Measurements from ENCODE around the gene EXOC3L1.
A peak's percentile ranks its signal among the peaks of the same experiment; 100 is the strongest.

The EXOC3L1 gene

DNA sequence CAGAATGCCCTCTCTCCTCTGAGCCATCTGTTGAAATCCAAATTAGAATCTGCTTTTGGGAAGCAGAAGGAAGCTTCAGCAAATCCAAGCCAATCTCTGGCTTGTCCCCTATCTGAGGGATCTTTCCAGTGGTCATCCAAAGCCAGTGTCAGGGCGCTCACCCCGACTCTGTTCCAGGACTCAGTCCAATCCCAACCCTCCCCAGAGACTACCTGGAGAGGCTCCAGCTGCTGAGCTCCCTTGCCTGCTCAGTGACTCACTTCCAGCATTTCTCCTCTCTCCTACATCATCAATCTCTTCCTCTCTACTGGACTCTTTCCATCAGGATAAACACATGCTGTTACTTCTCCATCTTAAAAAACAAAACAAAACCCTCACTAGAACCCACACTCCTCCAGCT lies 8.6 kb downstream of the EXOC3L1 start:
- DNase-seq = no peak

DNA sequence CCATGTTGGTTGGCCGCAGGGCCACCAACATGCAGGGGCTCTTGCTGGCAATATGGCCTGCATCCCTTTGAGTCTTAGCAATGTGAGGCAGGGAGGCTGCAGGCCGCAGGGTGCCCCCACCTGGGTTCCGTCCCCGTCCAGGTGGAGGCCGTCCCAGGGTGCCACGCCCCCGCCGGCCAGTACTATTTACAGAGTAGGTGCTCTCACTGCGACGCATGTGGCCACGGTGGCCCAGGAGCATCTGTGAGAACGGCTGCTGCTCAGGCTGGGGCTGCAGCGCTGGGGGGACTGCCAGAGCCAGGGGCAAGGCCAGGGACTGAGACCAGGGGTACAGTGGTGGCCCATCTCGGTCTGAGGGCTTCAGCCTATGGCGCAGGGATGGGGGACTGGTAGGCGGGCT lies 9.8 kb downstream of the EXOC3L1 start:
- DNase-seq = no peak

DNA sequence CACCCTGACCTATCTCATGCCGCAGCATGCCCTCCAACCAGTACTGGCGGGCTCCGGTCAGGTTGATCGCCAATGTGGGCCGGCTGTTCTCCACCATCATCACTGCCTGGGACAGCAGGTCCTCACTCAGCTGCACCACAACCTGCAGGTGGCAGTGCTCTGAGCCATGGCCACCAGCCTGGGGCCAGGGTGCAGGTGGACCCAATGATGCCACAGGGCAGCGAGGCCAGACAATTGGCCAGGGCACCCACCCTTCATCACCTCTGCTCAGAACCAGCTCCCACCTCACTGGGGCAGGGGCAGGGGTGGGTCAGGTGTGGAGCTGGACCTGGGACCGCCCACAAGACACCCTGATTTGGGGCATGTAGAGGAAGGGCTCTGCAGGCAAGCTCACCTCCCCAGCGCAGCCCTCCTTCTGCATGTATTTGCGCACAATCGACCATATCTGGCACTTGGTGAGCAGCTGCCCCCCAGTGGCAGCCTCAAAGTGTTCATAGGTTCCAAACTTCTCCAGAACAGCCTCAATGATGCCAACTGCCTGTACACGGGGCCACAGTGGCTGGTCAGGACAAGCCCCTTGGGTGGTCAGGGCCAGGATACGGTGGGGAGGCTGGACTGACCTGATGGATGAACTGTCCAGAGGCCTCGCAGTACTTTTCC lies 10.4 kb downstream of the EXOC3L1 start:
- DNase-seq = no peak

DNA sequence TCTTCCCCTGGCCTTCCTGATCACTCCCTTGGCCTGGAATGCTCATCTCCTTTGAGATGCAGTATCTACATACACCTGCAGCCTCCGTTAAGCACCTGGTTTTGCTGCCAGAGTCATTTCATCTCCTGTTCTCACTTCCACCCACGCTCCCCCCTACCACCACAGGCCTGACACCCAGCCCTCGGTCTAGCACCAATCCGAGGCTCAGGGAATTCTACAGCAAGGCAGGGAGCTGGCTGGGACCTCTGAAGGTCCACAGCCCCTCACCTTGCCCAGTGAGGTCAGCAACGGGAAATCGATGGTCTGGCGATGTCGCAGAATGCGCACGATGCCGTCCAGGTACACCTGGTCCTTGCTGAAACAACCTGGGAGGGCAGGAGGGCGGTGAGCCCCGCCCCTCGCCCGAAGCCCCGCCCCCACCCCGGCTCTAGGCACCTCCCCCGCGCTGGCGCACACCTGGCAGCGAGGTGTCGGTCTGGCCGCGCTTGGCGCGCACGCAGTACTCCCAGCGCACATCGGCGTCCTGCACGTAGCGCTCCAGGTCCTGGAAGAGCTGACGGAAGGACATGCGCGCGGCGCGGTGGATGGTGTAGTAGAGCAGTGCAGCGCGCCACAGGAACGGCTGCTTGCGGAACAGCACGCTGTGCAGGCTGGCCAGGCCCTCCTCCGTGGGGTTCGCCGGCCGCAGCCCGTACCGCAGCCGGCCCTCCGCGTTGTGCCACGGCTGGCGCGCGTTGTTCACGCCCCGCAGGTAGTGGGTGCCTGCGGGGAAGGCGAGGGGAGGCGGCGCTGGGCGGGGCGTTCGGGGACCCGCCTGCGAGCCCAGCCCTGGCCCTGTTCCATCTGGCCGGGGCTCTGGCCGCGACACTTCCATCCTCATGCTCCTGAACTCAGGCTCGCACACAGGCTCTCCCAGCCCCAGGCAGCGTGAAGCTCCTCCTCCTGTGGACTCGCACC lies 11.9 kb downstream of the EXOC3L1 start:
- DNase-seq = no peak

DNA sequence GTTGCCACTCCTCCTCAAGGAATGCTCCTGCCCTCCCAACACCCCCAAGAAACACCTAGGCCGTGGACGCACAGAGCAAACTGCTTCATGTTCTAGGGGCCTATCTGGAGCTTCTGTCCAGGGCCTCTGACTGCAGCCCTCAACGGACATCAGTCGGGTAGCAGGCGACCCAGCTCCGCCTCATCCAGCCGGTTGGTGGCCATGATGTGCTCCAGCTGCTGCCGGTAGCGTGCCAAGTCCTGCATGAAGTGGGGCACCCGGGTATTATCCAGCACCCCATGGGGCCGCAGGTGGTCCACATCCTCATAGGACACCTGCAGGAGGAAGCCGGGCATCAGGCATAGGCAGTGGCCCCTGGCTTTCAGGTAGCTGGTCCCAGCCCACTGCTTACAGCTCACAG lies 13.3 kb downstream of the EXOC3L1 start:
- no peak for DNase-seq

DNA sequence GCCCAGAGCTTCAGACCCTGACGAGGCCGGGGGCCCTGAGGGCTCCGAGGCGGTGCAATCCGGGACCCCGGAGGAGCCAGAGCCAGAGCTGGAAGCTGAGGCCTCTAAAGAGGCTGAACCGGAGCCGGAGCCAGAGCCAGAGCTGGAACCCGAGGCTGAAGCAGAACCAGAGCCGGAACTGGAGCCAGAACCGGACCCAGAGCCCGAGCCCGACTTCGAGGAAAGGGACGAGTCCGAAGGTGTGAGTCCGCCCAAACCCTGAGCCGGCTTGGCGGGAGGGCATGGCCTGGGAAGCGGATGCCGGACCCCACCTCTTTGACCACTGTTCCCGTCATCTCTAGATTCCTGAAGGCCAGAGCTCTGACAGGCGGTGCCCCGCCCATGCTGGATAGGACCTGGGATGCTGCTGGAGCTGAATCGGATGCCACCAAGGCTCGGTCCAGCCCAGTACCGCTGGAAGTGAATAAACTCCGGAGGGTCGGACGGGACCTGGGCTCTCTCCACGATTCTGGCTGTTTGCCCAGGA lies 15.2 kb downstream of the EXOC3L1 start:
- no peak for DNase-seq

DNA sequence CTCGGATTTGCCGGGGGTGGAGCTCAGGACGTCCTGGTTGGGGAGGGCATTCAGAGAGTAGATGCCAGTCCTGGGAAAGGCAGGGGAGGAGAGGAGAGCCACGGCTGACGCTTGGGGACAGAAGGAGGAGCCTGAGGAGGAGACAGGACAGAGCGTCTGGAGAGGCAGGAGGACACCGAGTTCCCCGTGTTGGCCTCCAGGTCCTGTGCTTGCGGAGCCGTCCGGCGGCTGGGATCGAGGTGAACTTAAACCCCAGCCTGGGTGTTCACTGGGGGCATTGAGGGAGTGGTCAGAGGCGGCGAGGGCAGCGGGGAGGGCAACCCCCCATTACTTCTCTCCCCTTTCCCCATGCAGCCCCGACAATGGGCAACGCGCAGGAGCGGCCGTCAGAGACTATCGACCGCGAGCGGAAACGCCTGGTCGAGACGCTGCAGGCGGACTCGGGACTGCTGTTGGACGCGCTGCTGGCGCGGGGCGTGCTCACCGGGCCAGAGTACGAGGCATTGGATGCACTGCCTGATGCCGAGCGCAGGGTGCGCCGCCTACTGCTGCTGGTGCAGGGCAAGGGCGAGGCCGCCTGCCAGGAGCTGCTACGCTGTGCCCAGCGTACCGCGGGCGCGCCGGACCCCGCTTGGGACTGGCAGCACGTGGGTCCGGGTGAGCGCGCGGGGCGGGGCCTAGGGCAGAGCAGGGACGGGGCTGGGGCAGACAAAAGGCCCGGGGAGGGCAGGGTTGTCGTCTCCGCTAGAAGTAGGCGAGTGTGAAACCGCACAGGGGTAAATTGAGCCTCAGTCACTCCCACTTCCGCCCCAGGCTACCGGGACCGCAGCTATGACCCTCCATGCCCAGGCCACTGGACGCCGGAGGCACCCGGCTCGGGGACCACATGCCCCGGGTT lies 15.9 kb downstream of the EXOC3L1 start:
- peak; percentile 38 for DNase-seq

DNA sequence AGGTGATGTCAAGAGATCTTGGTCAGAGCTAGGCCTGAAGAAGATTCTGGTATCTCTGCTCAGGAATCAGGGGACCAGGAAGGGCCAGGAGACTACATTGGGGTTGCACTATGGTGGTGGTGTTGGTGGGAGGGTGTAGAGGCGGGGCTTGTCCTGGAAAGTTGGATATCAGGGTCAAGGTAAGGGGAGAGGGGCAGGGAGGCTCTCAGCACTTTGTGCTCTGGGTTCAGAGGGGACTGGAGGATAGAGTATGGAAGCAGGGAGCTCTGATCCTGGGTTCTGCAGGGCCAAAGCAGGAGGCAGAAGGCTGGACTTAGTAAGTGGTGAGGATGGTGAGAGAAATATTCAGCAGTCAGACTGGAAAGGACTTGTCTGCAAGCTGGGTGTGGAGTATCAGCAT lies 16.6 kb downstream of the EXOC3L1 start:
- no peak for DNase-seq

DNA sequence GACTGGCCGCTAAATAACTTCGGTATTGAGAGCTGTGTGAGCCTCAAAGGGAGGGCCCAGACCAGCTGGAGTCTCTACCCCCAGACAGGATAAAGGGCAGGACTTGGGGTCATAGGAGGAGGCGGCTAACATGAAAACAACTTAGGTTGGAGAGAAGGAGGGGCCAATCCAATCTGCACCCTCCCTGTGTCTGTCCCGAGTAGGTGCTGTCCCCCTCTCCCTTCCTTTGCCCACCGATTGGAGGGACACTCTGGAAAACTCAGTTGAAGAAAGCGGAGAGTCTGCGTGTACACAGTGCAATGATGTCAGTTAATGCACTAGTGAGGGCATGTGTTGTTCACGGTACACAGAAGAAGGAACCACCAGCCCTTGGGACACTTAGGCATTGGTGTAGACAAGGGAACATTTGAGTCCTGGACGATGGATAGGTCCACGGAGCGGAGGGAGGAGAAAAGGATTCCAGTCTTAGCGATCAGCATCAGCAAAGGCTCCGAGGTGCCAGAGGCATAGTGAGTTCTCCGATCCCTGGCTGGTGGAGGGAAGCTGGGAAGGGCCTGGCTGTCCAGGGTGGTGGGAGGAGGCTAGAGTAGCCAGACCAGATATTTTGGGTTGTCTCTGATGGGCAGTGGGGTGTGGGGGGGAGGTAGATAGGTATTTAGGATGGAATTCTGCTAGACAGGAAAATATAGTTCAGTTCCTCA lies 18.8 kb downstream of the EXOC3L1 start:
- DNase-seq = no peak

DNA sequence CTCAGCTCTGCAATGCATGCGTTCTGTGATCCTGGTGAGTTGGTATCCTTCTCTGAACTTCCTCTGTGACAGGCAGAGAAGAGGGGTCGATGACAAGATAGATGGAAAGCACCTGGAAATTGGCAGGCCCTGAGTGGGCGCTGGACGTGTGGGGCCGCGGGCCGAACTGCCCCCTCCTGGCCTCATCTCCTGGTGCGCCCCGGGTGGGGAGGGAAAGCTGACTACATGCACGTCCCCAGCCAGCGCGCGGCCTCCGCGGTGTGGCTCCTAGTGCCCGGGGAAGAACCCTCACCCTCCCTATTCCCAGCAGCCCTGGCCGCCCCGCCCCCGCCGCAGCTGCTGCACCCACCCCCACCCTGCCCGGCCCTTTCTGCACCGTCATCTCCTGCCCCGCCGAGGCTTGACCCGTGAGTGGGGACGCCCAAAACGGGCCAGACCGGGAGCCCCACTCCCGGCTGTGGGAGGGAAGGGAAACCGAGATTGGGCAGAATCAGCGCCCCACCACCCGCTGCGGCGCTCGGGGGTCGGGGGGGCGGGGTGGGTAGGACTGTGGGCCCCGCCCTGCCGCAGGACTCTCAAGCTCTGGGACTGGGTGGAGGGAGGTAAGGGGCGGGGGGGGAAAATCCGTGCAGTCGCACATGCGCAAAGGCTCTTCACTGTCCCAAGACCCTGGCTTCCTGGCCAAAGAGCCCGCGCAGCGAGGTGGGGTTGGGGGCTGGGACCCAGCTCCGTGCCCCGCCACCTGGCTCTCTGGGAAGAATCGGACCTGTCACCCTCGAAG lies 19.6 kb downstream of the EXOC3L1 start, which contains the start of gene NOL3:
Gene NOL3, plus strand, starts transcription at position 371 of the 781 bp plus-strand sequence.
- DNase-seq = no peak

DNA sequence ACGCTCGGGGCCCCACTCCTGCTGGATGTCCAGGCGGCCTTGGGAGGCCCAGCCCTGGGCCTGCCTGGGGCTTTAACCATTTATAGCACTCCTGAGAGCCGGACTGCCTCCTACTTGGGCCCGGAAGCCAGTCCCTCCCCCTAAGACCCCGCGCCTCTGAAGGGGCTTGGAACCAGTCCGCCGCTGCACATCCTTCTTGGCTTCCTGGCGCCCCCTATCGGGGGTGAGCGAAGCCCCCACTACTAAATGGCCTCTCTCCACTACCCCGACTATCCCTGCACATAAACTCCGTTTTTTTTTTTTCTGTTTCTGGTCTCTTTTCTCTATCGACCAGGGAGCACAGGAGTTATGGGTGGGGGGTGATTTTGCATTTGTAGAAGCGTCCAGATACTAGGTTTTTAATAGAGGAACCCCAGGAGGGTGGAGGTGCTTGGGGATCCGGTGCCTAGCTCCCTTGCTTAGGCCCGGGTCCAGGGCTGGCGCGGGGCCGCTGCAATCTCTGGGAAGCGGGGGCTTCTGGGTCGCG lies 20.2 kb downstream of the EXOC3L1 start:
- no peak for DNase-seq

DNA sequence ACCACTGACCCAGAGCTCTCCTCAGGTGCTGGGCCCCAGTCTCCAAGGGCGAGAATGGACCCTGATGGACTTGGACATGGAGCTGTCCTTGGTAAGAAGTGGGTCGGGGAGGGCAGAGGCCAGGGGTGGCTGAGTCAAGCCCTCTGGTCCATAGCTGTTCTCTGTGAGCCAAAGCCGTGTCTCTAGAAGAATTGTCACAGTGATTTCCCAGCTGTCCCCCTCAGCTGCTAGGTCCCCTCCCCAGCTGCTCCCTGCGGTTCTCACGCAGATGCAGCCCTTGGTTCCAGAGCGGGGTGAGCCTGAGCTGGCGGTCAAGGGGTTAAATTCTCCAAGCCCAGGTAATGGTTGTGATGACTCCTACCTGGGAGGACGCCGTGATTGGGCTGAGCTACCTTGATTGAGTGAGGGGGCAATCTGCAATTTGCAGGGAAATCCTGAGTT lies 20.9 kb downstream of the EXOC3L1 start:
- DNase-seq = no peak

DNA sequence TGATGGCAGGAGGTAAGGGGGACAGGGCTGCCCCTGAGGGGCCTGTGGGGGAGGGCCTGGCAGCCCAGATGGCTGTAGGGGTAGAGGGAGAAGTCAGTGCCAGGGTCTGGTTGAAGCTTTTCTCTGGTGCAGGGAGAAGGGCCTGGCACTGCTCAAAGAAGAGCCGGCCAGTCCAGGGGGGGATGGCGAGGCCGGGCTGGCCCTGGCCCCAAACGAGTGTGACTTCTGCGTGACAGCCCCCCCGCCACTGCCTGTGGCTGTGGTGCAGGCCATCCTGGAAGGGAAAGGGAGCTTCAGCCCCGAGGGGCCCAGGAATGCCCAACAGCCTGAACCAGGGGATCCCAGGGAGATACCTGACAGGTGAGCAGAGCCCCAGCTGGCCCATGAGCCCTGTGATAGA lies 22.3 kb downstream of the EXOC3L1 start:
- DNase-seq = no peak

DNA sequence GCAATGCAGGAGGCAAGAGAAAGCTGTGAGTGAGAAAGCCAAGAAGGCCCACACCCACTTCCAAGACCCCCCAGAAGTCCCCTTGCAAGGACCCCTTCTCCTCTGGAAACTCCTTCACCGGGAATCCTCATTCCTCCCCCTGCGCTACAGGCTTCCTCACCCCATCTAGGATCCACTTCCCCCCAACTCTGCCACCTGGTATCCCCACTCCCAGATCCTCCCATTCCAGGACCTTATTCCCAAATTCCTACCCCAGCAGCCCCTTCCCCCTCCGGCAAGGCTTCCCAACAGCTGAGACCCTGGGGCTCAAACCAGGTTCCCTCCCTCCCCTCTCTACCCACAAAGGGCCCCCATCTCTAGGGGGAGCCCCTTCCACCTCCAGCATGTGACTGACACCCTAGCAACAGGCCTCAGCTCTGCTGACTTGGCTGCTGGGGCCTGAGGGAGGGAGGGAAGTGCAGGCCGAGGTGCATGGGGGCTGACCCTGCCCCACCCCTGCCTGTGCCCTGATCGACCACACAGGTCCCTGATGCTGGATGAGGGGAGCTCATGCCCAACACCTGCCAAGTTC lies 23.3 kb downstream of the EXOC3L1 start:
- DNase-seq = no peak

DNA sequence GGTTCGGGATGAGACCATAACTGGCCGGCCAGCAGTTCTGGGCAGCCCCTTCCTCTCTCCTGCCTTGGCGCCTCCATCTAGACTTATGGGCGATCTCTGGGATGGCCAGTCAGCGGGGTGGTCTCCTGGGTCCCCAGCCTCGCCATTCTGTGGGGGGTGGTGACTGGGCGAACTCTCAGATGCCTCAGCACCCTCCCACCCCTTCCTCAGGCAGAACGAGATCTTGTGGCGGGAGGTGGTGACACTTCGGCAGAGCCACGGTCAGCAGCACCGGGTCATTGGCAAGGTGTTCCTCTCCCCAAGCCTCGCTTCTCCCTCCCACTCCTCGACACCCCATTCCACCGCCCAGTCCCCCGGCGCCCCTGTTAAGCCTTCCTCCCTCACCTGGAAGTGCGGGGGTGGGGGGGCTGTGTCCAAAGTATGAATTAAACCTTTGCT lies 23.8 kb downstream of the EXOC3L1 start:
- DNase-seq = no peak

DNA sequence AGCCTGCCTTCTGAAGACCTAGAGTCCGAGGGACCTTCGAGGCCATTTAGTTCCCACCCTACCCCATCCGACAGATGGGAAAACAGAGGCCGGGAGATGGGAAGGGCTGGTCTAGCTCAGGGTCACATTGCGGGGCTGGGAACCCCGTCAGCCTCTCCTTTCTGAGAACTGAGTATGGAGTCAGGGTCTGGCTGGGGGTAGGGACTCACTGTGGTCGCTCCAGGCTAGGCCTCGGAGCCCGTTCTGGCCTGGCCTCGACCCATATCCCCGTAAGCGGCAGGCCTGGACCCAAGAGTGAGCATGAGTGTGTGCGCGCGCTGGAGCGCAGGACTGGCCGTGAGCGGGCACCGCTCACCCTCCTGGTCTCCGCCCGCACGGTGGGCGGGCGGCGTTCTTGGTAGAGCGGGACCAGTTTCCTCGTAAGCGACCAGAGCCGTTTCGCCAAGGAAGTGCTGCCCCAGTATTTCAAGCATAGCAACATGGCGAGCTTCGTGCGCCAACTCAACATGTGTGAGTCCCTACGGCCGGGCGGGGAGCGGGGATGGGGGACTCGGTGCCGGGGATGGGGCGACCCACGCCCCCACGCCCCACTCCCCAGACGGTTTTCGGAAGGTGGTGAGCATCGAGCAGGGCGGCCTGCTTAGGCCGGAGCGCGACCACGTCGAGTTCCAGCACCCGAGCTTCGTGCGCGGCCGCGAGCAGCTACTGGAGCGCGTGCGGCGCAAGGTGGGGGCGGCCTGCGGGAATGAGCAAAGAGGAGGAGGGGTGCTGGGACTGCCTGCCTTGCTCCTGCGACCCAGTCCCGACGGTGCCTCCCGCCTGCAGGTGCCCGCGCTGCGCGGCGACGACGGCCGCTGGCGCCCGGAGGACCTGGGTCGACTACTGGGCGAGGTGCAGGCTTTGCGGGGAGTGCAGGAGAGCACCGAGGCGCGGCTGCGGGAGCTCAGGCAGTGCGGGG lies 24.5 kb downstream of the EXOC3L1 start:
- no peak for DNase-seq

DNA sequence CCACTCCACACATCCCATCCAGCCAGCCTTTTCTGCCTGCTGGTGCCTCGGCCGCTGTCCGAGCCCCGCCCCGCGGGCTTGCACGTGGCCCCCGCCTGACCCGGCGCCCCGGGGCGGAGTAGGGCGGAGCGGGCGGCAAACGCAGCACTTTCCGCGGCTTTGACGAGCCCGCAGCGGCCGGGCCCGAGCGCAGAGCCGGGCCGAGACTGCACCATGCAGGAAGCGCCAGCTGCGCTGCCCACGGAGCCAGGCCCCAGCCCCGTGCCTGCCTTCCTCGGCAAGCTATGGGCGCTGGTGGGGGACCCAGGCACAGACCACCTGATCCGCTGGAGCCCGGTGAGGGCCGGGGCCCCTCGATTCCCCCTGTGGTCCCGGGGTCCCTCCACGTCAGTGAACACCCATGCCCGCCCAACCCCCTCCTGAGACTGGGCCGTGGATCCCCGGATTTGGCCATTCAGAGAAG lies 25.3 kb downstream of the EXOC3L1 start, which contains the start of gene HSF4:
Gene HSF4, plus strand, starts transcription at position 147 of the 463 bp plus-strand sequence. Its CDS starts 67 bp downstream, at position 214.
- no peak for DNase-seq

DNA sequence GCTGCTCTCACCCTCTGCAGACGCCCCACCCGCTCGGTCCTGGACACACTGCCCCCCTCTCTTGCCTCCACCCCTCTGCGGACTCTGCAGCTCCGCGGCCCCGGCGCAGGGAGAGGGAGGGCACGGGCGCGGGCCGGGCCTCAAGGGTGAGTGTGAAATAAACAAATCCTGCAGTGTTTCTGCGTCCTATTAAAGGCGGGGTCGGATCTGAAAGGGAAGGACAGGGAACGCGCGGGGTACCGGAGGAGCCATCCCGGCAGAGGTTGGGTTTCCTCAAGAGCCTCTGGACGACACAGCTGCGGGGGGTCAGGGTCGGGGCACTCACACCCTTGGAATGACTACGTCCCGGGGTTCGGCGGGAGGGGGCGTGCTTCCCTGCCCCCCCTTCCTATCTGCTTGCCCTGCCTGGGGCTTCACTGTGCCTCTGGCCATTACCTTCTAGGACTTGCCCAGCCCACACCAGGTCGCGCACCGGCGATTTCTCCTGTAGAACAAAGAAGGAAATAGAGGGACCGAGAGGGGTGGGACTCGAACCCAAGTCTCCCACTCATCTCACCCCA lies 25.9 kb downstream of the EXOC3L1 start:
- DNase-seq = no peak
